ENCODE results near the gene APOL6.

DNA sequence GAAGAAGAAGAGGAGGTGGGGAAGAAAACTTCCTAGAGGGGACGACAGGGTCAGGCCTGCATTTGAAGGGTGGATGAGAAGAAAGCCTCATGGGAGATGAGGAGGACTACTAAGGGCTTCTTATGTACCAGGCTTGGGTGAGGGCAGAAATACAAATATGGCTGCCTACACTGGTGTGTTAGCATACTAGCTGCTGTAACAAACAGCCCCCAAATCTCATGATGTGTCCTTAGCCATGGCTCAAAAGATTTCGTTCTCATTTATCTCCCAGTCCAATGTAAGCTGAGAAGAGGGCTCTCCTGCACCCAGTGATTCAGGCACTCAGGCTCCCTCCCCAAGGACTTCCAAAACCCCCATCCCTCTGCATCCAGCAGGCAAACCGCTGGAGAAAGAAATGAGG is 19.5 kb upstream of the APOL6 start:
- TF ChIP-seq, protein P1, sequence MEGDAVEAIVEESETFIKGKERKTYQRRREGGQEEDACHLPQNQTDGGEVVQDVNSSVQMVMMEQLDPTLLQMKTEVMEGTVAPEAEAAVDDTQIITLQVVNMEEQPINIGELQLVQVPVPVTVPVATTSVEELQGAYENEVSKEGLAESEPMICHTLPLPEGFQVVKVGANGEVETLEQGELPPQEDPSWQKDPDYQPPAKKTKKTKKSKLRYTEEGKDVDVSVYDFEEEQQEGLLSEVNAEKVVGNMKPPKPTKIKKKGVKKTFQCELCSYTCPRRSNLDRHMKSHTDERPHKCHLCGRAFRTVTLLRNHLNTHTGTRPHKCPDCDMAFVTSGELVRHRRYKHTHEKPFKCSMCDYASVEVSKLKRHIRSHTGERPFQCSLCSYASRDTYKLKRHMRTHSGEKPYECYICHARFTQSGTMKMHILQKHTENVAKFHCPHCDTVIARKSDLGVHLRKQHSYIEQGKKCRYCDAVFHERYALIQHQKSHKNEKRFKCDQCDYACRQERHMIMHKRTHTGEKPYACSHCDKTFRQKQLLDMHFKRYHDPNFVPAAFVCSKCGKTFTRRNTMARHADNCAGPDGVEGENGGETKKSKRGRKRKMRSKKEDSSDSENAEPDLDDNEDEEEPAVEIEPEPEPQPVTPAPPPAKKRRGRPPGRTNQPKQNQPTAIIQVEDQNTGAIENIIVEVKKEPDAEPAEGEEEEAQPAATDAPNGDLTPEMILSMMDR (IDR thresholded peaks at IDR 0.05; ENCODE audit: low read length): no peak
- no peak for TF ChIP-seq EZH2 (IDR thresholded peaks at IDR 0.05; ENCODE audit: borderline replicate concordance, low read length)

Data from OCI-LY1 (cell line).